DND-41 (cell line): ENCODE results near the gene IGF2BP3.

ENCODE experiments used
- EZH2 ChIP-seq: IDR thresholded peaks from 3 replicates; pipeline ENCODE4 v1.6.1; 2012; ENCODE audit warnings: borderline replicate concordance, low read depth, mild to moderate bottlenecking, moderate library complexity, low read length, inconsistent platforms; ENCODE audit not compliant: severe bottlenecking
- TF ChIP-seq, protein P1 (sequence below): IDR thresholded peaks from 2 replicates; pipeline ENCODE4 v1.5.1; 2012; ENCODE audit warnings: borderline replicate concordance, low read length, moderate library complexity, mild to moderate bottlenecking; ENCODE audit not compliant: poor library complexity, severe bottlenecking; ENCODE audit errors: extremely low read depth

DNA sequence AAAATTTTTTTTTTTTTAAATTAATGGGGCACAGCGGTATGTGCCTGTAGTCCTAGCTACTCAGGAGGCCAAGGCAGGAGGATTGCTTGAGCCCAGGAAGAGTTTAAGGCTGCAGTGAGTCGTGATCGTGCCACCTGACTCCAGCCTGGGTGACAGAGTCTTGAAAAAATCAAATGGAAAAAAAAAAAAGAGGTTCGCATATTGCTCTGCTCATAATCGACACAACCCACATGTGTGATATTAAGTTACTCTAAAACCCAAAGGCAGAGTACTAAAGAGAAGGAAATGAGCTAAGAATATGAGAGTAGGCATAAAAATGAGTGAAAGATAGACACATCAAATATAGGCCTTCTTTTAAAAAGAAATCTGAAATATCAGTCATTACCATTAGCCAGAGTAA lies 66.3 kb downstream of the IGF2BP3 start:
- TF ChIP-seq, protein P1, sequence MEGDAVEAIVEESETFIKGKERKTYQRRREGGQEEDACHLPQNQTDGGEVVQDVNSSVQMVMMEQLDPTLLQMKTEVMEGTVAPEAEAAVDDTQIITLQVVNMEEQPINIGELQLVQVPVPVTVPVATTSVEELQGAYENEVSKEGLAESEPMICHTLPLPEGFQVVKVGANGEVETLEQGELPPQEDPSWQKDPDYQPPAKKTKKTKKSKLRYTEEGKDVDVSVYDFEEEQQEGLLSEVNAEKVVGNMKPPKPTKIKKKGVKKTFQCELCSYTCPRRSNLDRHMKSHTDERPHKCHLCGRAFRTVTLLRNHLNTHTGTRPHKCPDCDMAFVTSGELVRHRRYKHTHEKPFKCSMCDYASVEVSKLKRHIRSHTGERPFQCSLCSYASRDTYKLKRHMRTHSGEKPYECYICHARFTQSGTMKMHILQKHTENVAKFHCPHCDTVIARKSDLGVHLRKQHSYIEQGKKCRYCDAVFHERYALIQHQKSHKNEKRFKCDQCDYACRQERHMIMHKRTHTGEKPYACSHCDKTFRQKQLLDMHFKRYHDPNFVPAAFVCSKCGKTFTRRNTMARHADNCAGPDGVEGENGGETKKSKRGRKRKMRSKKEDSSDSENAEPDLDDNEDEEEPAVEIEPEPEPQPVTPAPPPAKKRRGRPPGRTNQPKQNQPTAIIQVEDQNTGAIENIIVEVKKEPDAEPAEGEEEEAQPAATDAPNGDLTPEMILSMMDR: no peak
- no peak for TF ChIP-seq EZH2
